Neuron (in vitro differentiated cells): ENCODE data around the gene PRODH.
"Not testable (repeated sequence)": the region's sequence is repeated elsewhere in the genome, so short reads cannot be mapped to it uniquely, and the experiment has no call there.

Source experiments
- H2AFZ ChIP-seq: one replicate; pipeline ENCODE4 v1.6.1; 2013; ENCODE audit warnings: low read depth, mild to moderate bottlenecking, inconsistent platforms, low read length, moderate library complexity
- H3K27me3 ChIP-seq: one replicate; pipeline ENCODE4 v1.6.1; 2013; ENCODE audit warnings: low read length; ENCODE audit not compliant: insufficient read depth
- H3K36me3 ChIP-seq: one replicate; pipeline ENCODE4 v1.6.1; 2013; ENCODE audit warnings: low read length; ENCODE audit not compliant: insufficient read depth
- H3K4me1 ChIP-seq: one replicate; pipeline ENCODE4 v1.6.1; 2013; ENCODE audit warnings: low read length; ENCODE audit not compliant: insufficient read depth
- H3K4me3 ChIP-seq: 2 replicates; pipeline ENCODE4 v1.5.1; 2013; ENCODE audit warnings: mild to moderate bottlenecking, low read length, moderate library complexity
- H3K9me3 ChIP-seq: one replicate; pipeline ENCODE4 v1.6.1; 2013; ENCODE audit warnings: low read length

Gene PRODH

GRCh38 chr22:18927573-18927972 is 8.5 kb downstream of the PRODH start:
- Histone ChIP-seq H3K4me1 (no peaks in the 10 kb centered on the region), H2AFZ (no peak overlapping the region), H3K36me3 (no peaks in the 10 kb centered on the region), H3K9me3 (no peaks in the 10 kb centered on the region), H3K4me3 (no peak overlapping the region), H3K27me3 (no peaks in the 10 kb centered on the region)

GRCh38 chr22:18927020-18927419 is 9.1 kb downstream of the PRODH start:
- Histone ChIP-seq H3K4me3 (no peak overlapping the region), H3K4me1 (no peaks in the 10 kb centered on the region), H3K36me3 (no peaks in the 10 kb centered on the region), H2AFZ (no peak overlapping the region), H3K9me3 (no peaks in the 10 kb centered on the region), H3K27me3 (no peaks in the 10 kb centered on the region)

GRCh38 chr22:18925368-18926064 is 10.6 kb downstream of the PRODH start:
- H3K36me3 ChIP-seq = no peaks in the 10 kb centered on the region
- no peak overlapping the region for H2AFZ ChIP-seq
- no peak overlapping the region for H3K4me3 ChIP-seq
- H3K4me1 ChIP-seq = no peaks in the 10 kb centered on the region
- H3K9me3 ChIP-seq = no peaks in the 10 kb centered on the region
- no peaks in the 10 kb centered on the region for H3K27me3 ChIP-seq

GRCh38 chr22:18920257-18920902 is 15.7 kb downstream of the PRODH start:
- not testable (repeated sequence) for H3K9me3 ChIP-seq, H3K4me1 ChIP-seq, H2AFZ ChIP-seq, H3K27me3 ChIP-seq, H3K36me3 ChIP-seq, H3K4me3 ChIP-seq

GRCh38 chr22:18917818-18918217 is 18.3 kb downstream of the PRODH start:
- H2AFZ ChIP-seq, H3K36me3 ChIP-seq, H3K27me3 ChIP-seq, H3K4me1 ChIP-seq, H3K4me3 ChIP-seq, H3K9me3 ChIP-seq: not testable (repeated sequence)

- not testable (repeated sequence) for H3K4me3 ChIP-seq, H2AFZ ChIP-seq, H3K9me3 ChIP-seq, H3K36me3 ChIP-seq, H3K4me1 ChIP-seq, H3K27me3 ChIP-seq
Measured at GRCh38 chr22:18915550-18915949, 20.5 kb downstream of the PRODH start.

- not testable (repeated sequence) for H3K27me3 ChIP-seq, H2AFZ ChIP-seq, H3K4me1 ChIP-seq, H3K9me3 ChIP-seq, H3K36me3 ChIP-seq, H3K4me3 ChIP-seq
Measured at GRCh38 chr22:18914558-18914957, 21.5 kb downstream of the PRODH start.

- not testable (repeated sequence) for H3K4me3 ChIP-seq, H3K27me3 ChIP-seq, H3K9me3 ChIP-seq, H3K4me1 ChIP-seq, H2AFZ ChIP-seq, H3K36me3 ChIP-seq
Measured at GRCh38 chr22:18912264-18912946, 23.7 kb downstream of the PRODH start.

- H3K27me3 ChIP-seq, H2AFZ ChIP-seq, H3K36me3 ChIP-seq, H3K4me3 ChIP-seq, H3K4me1 ChIP-seq, H3K9me3 ChIP-seq: not testable (repeated sequence)
Measured at GRCh38 chr22:18911535-18911934, 24.6 kb downstream of the PRODH start.

- no peak overlapping the region for H3K4me3 ChIP-seq
- no peaks in the 10 kb centered on the region for H3K9me3 ChIP-seq
- no peaks in the 10 kb centered on the region for H3K27me3 ChIP-seq
- H3K36me3 ChIP-seq = no peaks in the 10 kb centered on the region
- no peaks in the 10 kb centered on the region for H3K4me1 ChIP-seq
- H2AFZ ChIP-seq = no peak overlapping the region
Measured at GRCh38 chr22:18909556-18909955, 26.5 kb downstream of the PRODH start.

GRCh38 chr22:18906896-18907295 is 29.2 kb downstream of the PRODH start:
- Histone ChIP-seq H3K4me1 (no peaks in the 10 kb centered on the region), H3K36me3 (no peaks in the 10 kb centered on the region), H3K4me3 (no peak overlapping the region), H3K9me3 (no peaks in the 10 kb centered on the region), H3K27me3 (no peaks in the 10 kb centered on the region), H2AFZ (no peak overlapping the region)

GRCh38 chr22:18906410-18906745 is 29.7 kb downstream of the PRODH start:
- H2AFZ ChIP-seq, H3K36me3 ChIP-seq, H3K9me3 ChIP-seq, H3K27me3 ChIP-seq, H3K4me3 ChIP-seq, H3K4me1 ChIP-seq: not testable (repeated sequence)

GRCh38 chr22:18905540-18906409 is 30.3 kb downstream of the PRODH start, which contains the start of gene DGCR6:
Gene DGCR6, plus strand, starts transcription at chr22:18906320. Its CDS starts 55 bp downstream, at chr22:18906375.
- Histone ChIP-seq H3K4me1 (no peaks in the 10 kb centered on the region), H3K36me3 (no peaks in the 10 kb centered on the region), H3K9me3 (no peaks in the 10 kb centered on the region), H2AFZ (no peak within 1 kb of the TSS), H3K4me3 (no peak within 1 kb of the TSS), H3K27me3 (no peaks in the 10 kb centered on the region)
